GM18951 (cell line): ENCODE data around the gene EFCC1.
"Not testable (repeated sequence)": the region's sequence is repeated elsewhere in the genome, so short reads cannot be mapped to it uniquely, and the experiment has no call there.

Source experiments
- POLR2A ChIP-seq: IDR thresholded peaks from 4 replicates; pipeline ENCODE4 v1.6.1; 2011; ENCODE audit warnings: mild to moderate bottlenecking; ENCODE audit not compliant: insufficient read length, insufficient read depth; ENCODE audit errors: extremely low read depth
- in situ Hi-C: fragments of 300-500 bp; cut with MboI; formaldehyde crosslinking; loops from one replicate; pipeline ENCODE4 v1.12.0; 2022; ENCODE audit warnings: low sequenced_read_pairs, mixed read lengths, inconsistent platforms; ENCODE audit not compliant: unreplicated experiment

EFCC1 gene

GRCh38 chr3:129084501-129084900 lies 83.4 kb downstream of the EFCC1 start:
- in situ Hi-C loops, result no loop called here
- no peak for TF ChIP-seq POLR2A

GRCh38 chr3:129085165-129085715 lies 84.1 kb downstream of the EFCC1 start:
- in situ Hi-C loops, result no loop called here
- TF ChIP-seq POLR2A, result no peak

GRCh38 chr3:129085818-129086217 lies 84.7 kb downstream of the EFCC1 start:
- in situ Hi-C loops, result no loop called here
- no peak for TF ChIP-seq POLR2A

DNA sequence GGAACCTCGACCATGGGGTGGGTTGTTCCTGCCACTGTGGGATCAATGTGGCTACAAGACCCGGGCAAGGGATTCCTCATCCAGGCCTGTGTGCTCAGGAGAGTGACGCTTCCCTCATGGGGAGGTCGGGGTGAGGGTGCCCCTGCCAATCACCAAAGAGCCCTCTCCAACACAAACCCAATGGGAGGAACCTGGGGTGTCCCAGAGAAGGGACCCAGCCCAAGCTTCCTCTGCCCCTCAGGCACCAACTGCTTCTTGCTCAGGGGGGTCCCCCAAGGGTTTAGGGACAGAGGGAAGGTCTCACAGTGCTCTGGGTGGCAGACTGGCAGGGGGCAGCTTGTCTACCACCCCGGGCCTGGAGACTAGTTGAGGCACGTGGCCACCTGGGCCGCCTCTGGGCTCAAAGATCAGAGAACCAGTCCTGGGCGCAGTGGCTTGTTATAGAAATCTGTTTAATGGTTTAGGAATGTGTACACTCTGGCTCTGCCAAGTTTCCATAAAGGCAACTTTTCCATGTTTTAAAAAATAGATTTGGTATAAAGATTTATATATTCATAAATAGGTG lies 86.1 kb downstream of the EFCC1 start:
- in situ Hi-C loops, result no loop called here
- TF ChIP-seq POLR2A, result no peak

DNA sequence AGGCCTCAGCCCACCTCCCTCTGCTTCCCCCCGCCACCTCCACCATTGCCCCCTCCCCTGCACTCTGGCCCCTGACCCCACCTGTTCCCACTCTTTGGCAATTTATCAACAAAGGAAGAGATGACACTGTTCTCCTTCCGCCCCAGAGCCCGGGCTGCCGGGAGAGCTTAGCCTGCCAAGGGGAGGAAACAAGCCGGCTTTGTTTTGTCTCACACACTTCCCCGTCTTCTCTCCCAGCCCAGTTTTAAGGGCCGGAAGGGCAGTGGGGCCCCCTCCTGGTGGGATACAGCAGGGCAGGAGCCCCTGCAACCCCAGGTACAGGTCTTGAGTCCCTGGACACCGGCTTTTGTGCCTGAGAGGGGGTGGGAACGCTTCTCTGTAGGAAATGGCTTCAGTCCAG lies 86.8 kb downstream of the EFCC1 start:
- in situ Hi-C loops, result not testable (repeated sequence)

DNA sequence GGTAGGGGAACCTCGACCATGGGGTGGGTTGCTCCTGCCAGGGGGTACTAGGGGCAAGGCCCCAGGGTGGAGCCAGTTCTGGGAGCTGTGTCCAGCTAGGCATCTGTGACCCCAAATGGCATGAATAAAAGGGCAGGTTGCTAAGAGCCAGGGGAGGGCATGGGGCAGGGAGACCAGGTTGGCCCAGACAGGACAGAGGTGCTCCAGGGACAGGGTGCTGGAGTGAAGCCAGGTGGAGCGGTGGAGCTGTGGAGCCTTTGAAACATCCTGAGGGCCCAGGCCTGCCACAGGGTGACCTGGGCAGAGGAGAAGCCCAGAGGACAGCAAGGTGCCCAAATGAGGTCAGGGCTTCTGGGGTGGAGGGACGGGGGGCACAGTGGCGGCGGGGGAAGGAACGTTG lies 87.2 kb downstream of the EFCC1 start:
- in situ Hi-C loops, result not testable (repeated sequence)
